Loucy (cell line): Measurements from ENCODE around the gene TRIM3.

Experiments used
- EZH2phosphoT487 ChIP-seq: fragments of 200-600 bp; IDR thresholded peaks from 2 replicates; pipeline ENCODE4 v1.6.1; 2018; ENCODE audit warnings: antibody characterized with exemption, mild to moderate bottlenecking, moderate library complexity, borderline replicate concordance
- TF ChIP-seq, protein P1 (sequence below): fragments of 200-600 bp; sonication (generic); conservative IDR thresholded peaks from 2 replicates; pipeline ENCODE4 v1.5.1; 2014; ENCODE audit warnings: mild to moderate bottlenecking, antibody characterized with exemption, low read length

DNA sequence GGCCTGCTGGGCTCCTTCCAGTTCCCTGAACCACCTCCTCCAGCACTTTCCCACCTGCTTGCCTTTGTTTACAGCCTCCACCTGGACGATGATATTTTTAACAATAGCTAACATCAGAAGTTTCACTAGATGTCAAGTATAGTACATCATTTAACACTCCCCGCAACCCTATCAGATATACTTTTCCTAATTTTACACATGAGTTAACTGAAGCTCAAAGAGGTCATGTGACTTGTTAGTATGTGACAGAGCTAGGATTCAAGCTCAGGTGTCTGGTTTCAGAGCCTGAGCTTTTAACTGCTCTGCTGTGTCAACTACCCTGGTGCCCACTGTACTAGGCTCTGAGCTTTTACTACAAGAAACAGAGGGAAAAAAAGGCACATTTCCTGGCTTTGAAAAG, 18.7 kb downstream of the TRIM3 start:
- TF ChIP-seq, protein P1, sequence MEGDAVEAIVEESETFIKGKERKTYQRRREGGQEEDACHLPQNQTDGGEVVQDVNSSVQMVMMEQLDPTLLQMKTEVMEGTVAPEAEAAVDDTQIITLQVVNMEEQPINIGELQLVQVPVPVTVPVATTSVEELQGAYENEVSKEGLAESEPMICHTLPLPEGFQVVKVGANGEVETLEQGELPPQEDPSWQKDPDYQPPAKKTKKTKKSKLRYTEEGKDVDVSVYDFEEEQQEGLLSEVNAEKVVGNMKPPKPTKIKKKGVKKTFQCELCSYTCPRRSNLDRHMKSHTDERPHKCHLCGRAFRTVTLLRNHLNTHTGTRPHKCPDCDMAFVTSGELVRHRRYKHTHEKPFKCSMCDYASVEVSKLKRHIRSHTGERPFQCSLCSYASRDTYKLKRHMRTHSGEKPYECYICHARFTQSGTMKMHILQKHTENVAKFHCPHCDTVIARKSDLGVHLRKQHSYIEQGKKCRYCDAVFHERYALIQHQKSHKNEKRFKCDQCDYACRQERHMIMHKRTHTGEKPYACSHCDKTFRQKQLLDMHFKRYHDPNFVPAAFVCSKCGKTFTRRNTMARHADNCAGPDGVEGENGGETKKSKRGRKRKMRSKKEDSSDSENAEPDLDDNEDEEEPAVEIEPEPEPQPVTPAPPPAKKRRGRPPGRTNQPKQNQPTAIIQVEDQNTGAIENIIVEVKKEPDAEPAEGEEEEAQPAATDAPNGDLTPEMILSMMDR = no peak
- no peak for TF ChIP-seq EZH2phosphoT487
